GM23338 (cell line): ENCODE data around the gene NNMT. TPM values are rescaled to one million over a fixed set of nuclear protein-coding genes. Genes with fewer than 3 reads are reported as not detected.

ENCODE experiments used
- ATAC-seq: fragments of 200-7000 bp; cut with Tn5 transposase; 3 replicates; pipeline ENCODE4 v1.9.1; 2020
- DNase-seq: peaks from one replicate; pipeline ENCODE4 v3.0.0-alpha.2; 2015; ENCODE audit warnings: low spot score
- H2AFZ ChIP-seq: fragments of 200-600 bp; sonication (generic); 2 replicates; pipeline ENCODE4 v1.8.0; 2016; ENCODE audit warnings: antibody characterized with exemption, mild to moderate bottlenecking, moderate library complexity
- H3F3A ChIP-seq: fragments of 200-600 bp; sonication (generic); replicated peaks from 2 replicates; pipeline ENCODE4 v1.8.0; 2017; ENCODE audit warnings: antibody characterized with exemption, mixed run types, low read depth
- H3K27ac ChIP-seq: fragments of 200-600 bp; sonication (generic); 2 replicates; pipeline ENCODE4 v1.6.1; 2016; ENCODE audit warnings: low read depth
- H3K27me3 ChIP-seq: fragments of 200-600 bp; sonication (generic); 2 replicates; pipeline ENCODE4 v1.8.0; 2016; ENCODE audit warnings: mild to moderate bottlenecking, mixed run types, moderate library complexity; ENCODE audit not compliant: insufficient read depth
- H3K36me3 ChIP-seq: fragments of 200-600 bp; sonication (generic); 2 replicates; pipeline ENCODE4 v1.8.0; 2016; ENCODE audit warnings: mild to moderate bottlenecking; ENCODE audit not compliant: insufficient read depth
- H3K4me1 ChIP-seq: fragments of 200-600 bp; sonication (generic); 2 replicates; pipeline ENCODE4 v1.8.0; 2016; ENCODE audit warnings: mild to moderate bottlenecking, moderate library complexity; ENCODE audit not compliant: insufficient read depth
- H3K4me2 ChIP-seq: fragments of 200-600 bp; sonication (generic); 2 replicates; pipeline ENCODE4 v1.7.1; 2017; ENCODE audit warnings: mixed run types
- H3K4me3 ChIP-seq: fragments of 200-600 bp; sonication (generic); 2 replicates; pipeline ENCODE4 v1.6.1; 2016; ENCODE audit warnings: mixed run types
- H3K79me2 ChIP-seq: fragments of 200-600 bp; sonication (generic); replicated peaks from 2 replicates; pipeline ENCODE4 v1.8.0; 2017; ENCODE audit warnings: mild to moderate bottlenecking; ENCODE audit not compliant: insufficient read depth
- H3K9me2 ChIP-seq: fragments of 200-600 bp; sonication (generic); 2 replicates; pipeline ENCODE4 v1.8.0; 2017; ENCODE audit not compliant: insufficient read depth
- H4K20me1 ChIP-seq: fragments of 200-600 bp; sonication (generic); replicated peaks from 2 replicates; pipeline ENCODE4 v1.8.0; 2017; ENCODE audit warnings: mild to moderate bottlenecking; ENCODE audit not compliant: insufficient read depth
- H3K27ac Mint-ChIP-seq: 2 replicates; pipeline ENCODE4 v1.8.0; 2020; ENCODE audit warnings: inconsistent platforms, mild to moderate bottlenecking, moderate library complexity, mixed read lengths
- H3K27me3 Mint-ChIP-seq: 3 replicates; pipeline ENCODE4 v1.8.0; 2022; ENCODE audit warnings: low read depth, mild to moderate bottlenecking, moderate library complexity, mixed read lengths, inconsistent platforms; ENCODE audit not compliant: insufficient read depth, poor library complexity
- H3K36me3 Mint-ChIP-seq: 3 replicates; pipeline ENCODE4 v1.8.0; 2021; ENCODE audit warnings: low read depth, mild to moderate bottlenecking, inconsistent platforms, moderate library complexity, mixed read lengths
- H3K4me1 Mint-ChIP-seq: 3 replicates; pipeline ENCODE4 v1.8.0; 2020; ENCODE audit warnings: mild to moderate bottlenecking, inconsistent platforms, mixed read lengths
- H3K4me3 Mint-ChIP-seq: 3 replicates; pipeline ENCODE4 v1.8.0; 2021; ENCODE audit warnings: moderate library complexity, mild to moderate bottlenecking, inconsistent platforms, mixed read lengths
- H3K9me3 Mint-ChIP-seq: 3 replicates; pipeline ENCODE4 v1.8.0; 2020; ENCODE audit warnings: moderate library complexity, mild to moderate bottlenecking, inconsistent platforms, mixed read lengths
- CREB1 ChIP-seq: fragments of 250-450 bp; sonication (Bioruptor Pico); IDR thresholded peaks from 2 replicates; pipeline ENCODE4 v1.5.0; 2020; ENCODE audit warnings: low read depth, mild to moderate bottlenecking, moderate library complexity
- EZH2 ChIP-seq: fragments of 200-600 bp; sonication (generic); IDR thresholded peaks from one replicate; pipeline ENCODE4 v1.8.0; 2017; ENCODE audit warnings: antibody characterized with exemption, mild to moderate bottlenecking, low read depth; ENCODE audit not compliant: unreplicated experiment
- EZH2phosphoT487 ChIP-seq: fragments of 200-600 bp; sonication (generic); IDR thresholded peaks from one replicate; pipeline ENCODE4 v1.8.1; 2018; ENCODE audit warnings: antibody characterized with exemption; ENCODE audit not compliant: unreplicated experiment
- JUNB ChIP-seq: IDR thresholded peaks from one replicate; pipeline ENCODE4 v1.6.1; 2016; ENCODE audit warnings: antibody characterized with exemption; ENCODE audit not compliant: unreplicated experiment
- NANOG ChIP-seq: IDR thresholded peaks from 2 replicates; pipeline ENCODE4 v1.6.1; 2016; ENCODE audit warnings: antibody characterized with exemption, borderline replicate concordance
- POLR2AphosphoS5 ChIP-seq: IDR thresholded peaks from 2 replicates; pipeline ENCODE4 v1.6.1; 2016; ENCODE audit warnings: antibody characterized with exemption, low read depth
- STAT1 ChIP-seq: IDR thresholded peaks from one replicate; pipeline ENCODE4 v1.6.1; 2016; ENCODE audit warnings: antibody characterized with exemption; ENCODE audit not compliant: unreplicated experiment
- ZNF114 ChIP-seq: fragments of 250-450 bp; sonication (Bioruptor Pico); IDR thresholded peaks from 2 replicates; pipeline ENCODE4 v1.5.0; 2020; ENCODE audit warnings: mild to moderate bottlenecking, moderate library complexity
- ZNF331 ChIP-seq: fragments of 250-450 bp; sonication (Bioruptor Pico); IDR thresholded peaks from 2 replicates; pipeline ENCODE4 v1.5.0; 2020; ENCODE audit warnings: low read depth, mild to moderate bottlenecking, moderate library complexity
- polyA plus RNA-seq: library from polyadenylated mRNA; unstranded; fragments of >200 nt; fragmentation: Nextera tagmentation; extraction: Ambion mirVana; gene quantifications from 2 replicates; pipeline ENCODE4 v1.2.1, GENCODE V29; 2016
- total RNA-seq: library from RNA; depleted of rRNA; stranded (reverse); fragments of >200 nt; shearing (Covaris generic); gene quantifications from 2 replicates; pipeline ENCODE4 v1.2.3, GENCODE V29; 2014; rRNA removed
- TF ChIP-seq, protein P1 (sequence below): IDR thresholded peaks from 2 replicates; pipeline ENCODE4 v1.6.1; 2016; ENCODE audit warnings: antibody characterized with exemption
- TF ChIP-seq, protein P2 (sequence below), 2 experiments: fragments of 200-600 bp in 1 of 2; sonication (generic) in 1 of 2; conservative IDR thresholded peaks; 2 replicates each; pipeline versions ENCODE4 v1.5.1 to v1.6.1; 2016 to 2017; ENCODE audit warnings: antibody characterized with exemption in 2 of 2, low read depth in 2 of 2, mild to moderate bottlenecking in 2 of 2, moderate library complexity in 1 of 2

Gene NNMT
- total and polyA plus RNA-seq, 2 experiments from 2014 or later, result 0.40 TPM; not detected in 1

DNA sequence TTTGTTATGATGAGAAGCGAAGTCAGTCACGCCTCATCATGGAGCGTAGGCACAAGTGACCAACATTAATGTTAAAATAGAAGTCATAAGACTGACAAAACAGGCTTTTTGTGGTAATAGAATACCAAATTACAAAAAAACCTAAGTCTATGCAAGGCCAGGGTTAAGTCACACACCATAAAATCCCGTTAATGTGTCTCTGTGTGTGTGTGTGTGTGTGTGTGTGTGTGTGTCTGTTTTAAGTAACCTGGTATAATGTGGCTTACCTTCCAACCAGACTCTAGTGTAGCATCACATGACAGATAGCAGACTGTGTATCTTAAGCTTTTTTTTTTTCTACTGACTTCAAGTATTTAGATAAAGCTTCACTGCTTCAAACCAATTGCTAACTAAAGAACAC is 66.1 kb downstream of the NNMT start (continued):
- TF ChIP-seq, protein P1, sequence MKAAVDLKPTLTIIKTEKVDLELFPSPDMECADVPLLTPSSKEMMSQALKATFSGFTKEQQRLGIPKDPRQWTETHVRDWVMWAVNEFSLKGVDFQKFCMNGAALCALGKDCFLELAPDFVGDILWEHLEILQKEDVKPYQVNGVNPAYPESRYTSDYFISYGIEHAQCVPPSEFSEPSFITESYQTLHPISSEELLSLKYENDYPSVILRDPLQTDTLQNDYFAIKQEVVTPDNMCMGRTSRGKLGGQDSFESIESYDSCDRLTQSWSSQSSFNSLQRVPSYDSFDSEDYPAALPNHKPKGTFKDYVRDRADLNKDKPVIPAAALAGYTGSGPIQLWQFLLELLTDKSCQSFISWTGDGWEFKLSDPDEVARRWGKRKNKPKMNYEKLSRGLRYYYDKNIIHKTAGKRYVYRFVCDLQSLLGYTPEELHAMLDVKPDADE, result no peak
- TF ChIP-seq NANOG, result no peak

DNA sequence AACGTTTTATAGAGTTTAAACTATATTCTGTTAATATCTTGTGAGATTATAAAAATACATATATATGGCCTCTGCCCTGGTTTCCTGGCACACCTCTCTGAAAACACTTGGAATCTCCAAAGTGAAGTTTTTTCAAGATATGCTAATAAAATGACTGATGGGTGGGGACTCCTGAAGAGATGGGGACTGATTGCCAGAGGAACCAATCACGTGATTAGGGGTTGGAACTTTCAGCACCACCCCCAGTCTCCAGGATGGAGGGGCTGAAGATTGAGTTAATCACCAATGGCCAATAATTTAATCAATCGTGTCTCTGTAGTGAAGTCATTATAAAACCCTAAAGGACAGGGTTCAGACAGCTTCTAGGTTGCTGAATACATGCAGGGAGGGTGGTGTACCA is 66.8 kb downstream of the NNMT start:
- peaks cover 4% of the 10 kb centered on the region; the same call in 1 of the 2 replicates for H3K9me2 ChIP-seq
- no peaks in the 10 kb centered on the region for H3F3A ChIP-seq
- H3K36me3 ChIP-seq, result no peaks in the 10 kb centered on the region
- ATAC-seq (no peak), DNase-seq (peak; percentile 26)
- no peaks in the 10 kb centered on the region for H3K27me3 ChIP-seq
- H3K9me3 Mint-ChIP-seq, result no peaks in the 10 kb centered on the region
- H3K4me1 Mint-ChIP-seq, result peaks cover 8% of the 10 kb centered on the region
- no peak overlapping the region for H3K4me2 ChIP-seq
- H3K79me2 ChIP-seq, result no peaks in the 10 kb centered on the region
- H4K20me1 ChIP-seq, result no peaks in the 10 kb centered on the region
- H2AFZ ChIP-seq, result no peak overlapping the region
- H3K27ac ChIP-seq, result no peak overlapping the region
- H3K4me3 ChIP-seq, result no peak overlapping the region
- no peak overlapping the region for H3K27ac Mint-ChIP-seq
- H3K4me3 Mint-ChIP-seq, result no peak overlapping the region
- H3K27me3 Mint-ChIP-seq, result peaks cover 3% of the 10 kb centered on the region
- H3K36me3 Mint-ChIP-seq, result no peaks in the 10 kb centered on the region
- no peak for TF ChIP-seq ZNF114 (CRISPR knock-in tag)
- no peak for TF ChIP-seq STAT1
- no peak for TF ChIP-seq ZNF331 (CRISPR knock-in tag)
- no peak for TF ChIP-seq POLR2AphosphoS5
- no peak for TF ChIP-seq EZH2
- TF ChIP-seq EZH2phosphoT487, result no peak
- TF ChIP-seq JUNB, result no peak
- TF ChIP-seq, protein P2, sequence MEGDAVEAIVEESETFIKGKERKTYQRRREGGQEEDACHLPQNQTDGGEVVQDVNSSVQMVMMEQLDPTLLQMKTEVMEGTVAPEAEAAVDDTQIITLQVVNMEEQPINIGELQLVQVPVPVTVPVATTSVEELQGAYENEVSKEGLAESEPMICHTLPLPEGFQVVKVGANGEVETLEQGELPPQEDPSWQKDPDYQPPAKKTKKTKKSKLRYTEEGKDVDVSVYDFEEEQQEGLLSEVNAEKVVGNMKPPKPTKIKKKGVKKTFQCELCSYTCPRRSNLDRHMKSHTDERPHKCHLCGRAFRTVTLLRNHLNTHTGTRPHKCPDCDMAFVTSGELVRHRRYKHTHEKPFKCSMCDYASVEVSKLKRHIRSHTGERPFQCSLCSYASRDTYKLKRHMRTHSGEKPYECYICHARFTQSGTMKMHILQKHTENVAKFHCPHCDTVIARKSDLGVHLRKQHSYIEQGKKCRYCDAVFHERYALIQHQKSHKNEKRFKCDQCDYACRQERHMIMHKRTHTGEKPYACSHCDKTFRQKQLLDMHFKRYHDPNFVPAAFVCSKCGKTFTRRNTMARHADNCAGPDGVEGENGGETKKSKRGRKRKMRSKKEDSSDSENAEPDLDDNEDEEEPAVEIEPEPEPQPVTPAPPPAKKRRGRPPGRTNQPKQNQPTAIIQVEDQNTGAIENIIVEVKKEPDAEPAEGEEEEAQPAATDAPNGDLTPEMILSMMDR (conservative IDR thresholded peaks at IDR 0.05; ENCODE audit: low read depth in 2 of 2), result no peak
- TF ChIP-seq CREB1 (CRISPR knock-in tag), result no peak
- no peak for TF ChIP-seq NANOG
- TF ChIP-seq, protein P1, result no peak
- peaks cover 4% of the 10 kb centered on the region; the same call in 1 of the 2 replicates for H3K4me1 ChIP-seq

Other genes starting within 250 kb of the NNMT start
- 0.19 and 1.4 TPM in 2 replicates for gene ZBTB16, start 236.7 kb upstream of the NNMT start, total RNA-seq
- 0.29 and 0.78 TPM in 2 replicates for gene ZBTB16, start 236.7 kb upstream of the NNMT start, polyA plus RNA-seq
- gene C11orf71, start 104.1 kb downstream of the NNMT start, total RNA-seq, result 3.2 and 5.8 TPM in 2 replicates
- gene C11orf71, start 104.1 kb downstream of the NNMT start, polyA plus RNA-seq, result 6.9 and 8.7 TPM in 2 replicates
- 51.4 and 57.2 TPM in 2 replicates for gene RBM7, start 104.3 kb downstream of the NNMT start, total RNA-seq
- 28.0 and 31.5 TPM in 2 replicates for gene RBM7, start 104.3 kb downstream of the NNMT start, polyA plus RNA-seq
- 117 and 122 TPM in 2 replicates for gene REXO2, start 143.1 kb downstream of the NNMT start, total RNA-seq
- gene REXO2, start 143.1 kb downstream of the NNMT start, polyA plus RNA-seq, result 237 and 245 TPM in 2 replicates